Fibroblast of mammary gland (primary cell): Measurements from ENCODE around the gene UNC50.
"Not testable (repeated sequence)": the region's sequence is repeated elsewhere in the genome, so short reads cannot be mapped to it uniquely, and the experiment has no call there.

Experiments used
- DNase-seq: peaks from one replicate; pipeline ENCODE4 v3.0.0-alpha.2; 2010; ENCODE audit warnings: low read depth
- H3K4me3 ChIP-seq: 2 replicates; pipeline ENCODE4 v1.5.1; 2011; ENCODE audit warnings: low read depth, mild to moderate bottlenecking, low read length, moderate library complexity; ENCODE audit not compliant: control insufficient read depth
- TF ChIP-seq, protein P1 (sequence below): conservative IDR thresholded peaks from 2 replicates; pipeline ENCODE4 v1.5.1; 2011; ENCODE audit warnings: low read depth, low read length, inconsistent platforms; ENCODE audit not compliant: control insufficient read depth, insufficient read depth

Gene UNC50

GRCh38 chr2:98658816-98659490 is 50.6 kb downstream of the UNC50 start:
- TF ChIP-seq, protein P1, sequence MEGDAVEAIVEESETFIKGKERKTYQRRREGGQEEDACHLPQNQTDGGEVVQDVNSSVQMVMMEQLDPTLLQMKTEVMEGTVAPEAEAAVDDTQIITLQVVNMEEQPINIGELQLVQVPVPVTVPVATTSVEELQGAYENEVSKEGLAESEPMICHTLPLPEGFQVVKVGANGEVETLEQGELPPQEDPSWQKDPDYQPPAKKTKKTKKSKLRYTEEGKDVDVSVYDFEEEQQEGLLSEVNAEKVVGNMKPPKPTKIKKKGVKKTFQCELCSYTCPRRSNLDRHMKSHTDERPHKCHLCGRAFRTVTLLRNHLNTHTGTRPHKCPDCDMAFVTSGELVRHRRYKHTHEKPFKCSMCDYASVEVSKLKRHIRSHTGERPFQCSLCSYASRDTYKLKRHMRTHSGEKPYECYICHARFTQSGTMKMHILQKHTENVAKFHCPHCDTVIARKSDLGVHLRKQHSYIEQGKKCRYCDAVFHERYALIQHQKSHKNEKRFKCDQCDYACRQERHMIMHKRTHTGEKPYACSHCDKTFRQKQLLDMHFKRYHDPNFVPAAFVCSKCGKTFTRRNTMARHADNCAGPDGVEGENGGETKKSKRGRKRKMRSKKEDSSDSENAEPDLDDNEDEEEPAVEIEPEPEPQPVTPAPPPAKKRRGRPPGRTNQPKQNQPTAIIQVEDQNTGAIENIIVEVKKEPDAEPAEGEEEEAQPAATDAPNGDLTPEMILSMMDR, result no peak
- DNase-seq, result no peak
- no peak overlapping the region for H3K4me3 ChIP-seq

- not testable (repeated sequence) for H3K4me3 ChIP-seq, DNase-seq
Observed at GRCh38 chr2:98659491-98659840, 51.1 kb downstream of the UNC50 start.

DNA sequence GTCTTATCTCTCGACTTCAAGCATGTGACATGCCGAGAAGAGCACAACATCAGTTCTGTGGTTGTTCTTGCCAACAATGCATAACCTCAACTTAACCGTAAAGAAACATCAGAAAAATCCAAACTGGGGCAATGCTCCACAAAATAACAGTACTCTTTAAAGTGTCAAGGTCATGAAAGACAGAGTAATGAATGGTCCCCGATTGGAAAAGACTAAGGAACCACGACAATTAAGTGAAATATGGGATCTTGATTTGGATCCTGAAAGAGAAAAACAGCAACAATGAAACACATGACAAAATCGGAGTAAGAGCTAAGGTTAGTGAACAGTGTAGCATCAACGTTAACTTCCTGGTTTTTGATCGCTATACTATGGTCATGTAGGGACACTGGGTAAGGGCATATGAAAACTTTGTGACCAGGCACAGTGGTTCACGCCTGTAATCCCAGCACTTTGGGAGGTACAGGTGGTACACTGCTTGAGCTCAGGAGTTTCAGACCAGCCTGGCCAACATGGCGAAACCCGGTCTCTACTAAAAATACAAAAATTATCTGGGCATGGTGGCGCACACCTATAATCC is 55.2 kb downstream of the UNC50 start:
- TF ChIP-seq, protein P1, result no peak
- no peak overlapping the region for H3K4me3 ChIP-seq
- DNase-seq, result no peak

DNA sequence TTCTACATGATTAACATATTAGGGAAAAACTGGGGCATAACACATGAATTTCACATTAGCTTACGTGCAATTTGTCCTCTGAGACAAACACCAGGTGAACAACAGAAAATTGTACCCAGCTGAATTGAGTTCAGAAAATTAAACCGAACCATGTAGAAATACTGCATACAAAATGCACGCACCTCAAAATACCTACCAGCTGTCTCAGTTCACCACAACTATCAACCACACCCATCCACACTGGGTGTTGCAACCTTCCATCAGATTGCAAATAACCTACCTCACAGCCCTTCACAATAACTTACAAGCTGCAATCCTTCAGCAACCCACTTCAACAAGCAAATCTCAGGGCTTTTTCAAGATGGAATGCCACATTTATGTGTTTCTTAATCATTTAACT is 55.9 kb downstream of the UNC50 start:
- TF ChIP-seq, protein P1, result no peak
- DNase-seq, result peak; percentile 23
- no peak overlapping the region for H3K4me3 ChIP-seq

DNA sequence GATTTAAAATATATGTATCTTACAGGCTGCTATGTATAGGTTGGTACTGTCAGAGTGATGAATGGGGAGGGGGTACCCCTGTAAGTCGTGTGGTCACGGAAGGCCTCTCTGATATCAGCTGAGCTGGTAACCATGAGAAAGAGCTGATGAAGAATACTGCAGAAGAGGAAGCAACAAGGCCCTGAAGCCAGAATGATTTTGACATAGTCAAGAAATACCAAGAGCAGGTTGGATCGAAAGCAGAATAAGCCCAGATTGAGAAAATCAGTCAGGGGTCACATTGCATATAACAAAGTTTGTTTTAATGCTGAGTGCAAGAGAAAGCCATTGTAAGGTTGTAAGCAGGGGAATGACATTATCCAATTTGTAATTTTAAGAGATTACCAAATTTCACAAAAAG is 57.3 kb downstream of the UNC50 start:
- TF ChIP-seq, protein P1, result no peak
- H3K4me3 ChIP-seq, result no peak overlapping the region
- DNase-seq, result no peak
